ENCODE measurements around the gene ETV2.

ETV2 gene

DNA sequence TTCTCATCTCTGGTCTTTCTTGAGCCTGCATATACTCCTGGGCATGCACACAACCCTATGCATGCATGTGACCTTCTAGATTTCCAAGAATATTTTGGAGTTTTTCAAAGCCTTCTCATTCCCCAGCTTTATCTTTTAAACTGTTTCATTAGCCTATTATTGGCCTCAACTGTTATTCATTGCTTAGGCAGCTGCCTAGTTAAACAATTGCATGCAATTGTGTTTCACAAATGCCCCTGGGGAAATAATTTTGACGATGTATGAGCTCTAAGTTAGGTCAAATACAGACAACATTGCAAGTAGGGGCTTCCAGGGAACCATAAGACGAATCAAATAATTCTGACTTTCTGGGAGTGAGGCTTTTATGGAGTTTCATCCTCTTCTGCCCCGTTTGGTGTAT lies 22.4 kb downstream of the ETV2 start:
- Histone ChIP-seq H3K27ac (replicated peaks) (no peak overlapping the region), H3K27me3 (ENCODE audit: insufficient read depth, poor library complexity, severe bottlenecking) (no peaks in the 10 kb centered on the region), H3K4me3 (replicated peaks; ENCODE audit: insufficient read depth, low read length) (no peak overlapping the region)
- no peak for DNase-seq (ENCODE audit: low read depth in 1 of 2, low spot score in 1 of 2)
- TF ChIP-seq GABPA (IDR thresholded peaks at IDR 0.05; ENCODE audit: low read depth) (no peak), POLR2AphosphoS5 (IDR thresholded peaks at IDR 0.05; ENCODE audit: low read depth) (no peak), SPI1 (IDR thresholded peaks at IDR 0.05; ENCODE audit: borderline replicate concordance, low read depth) (no peak)
- TF ChIP-seq, protein P1, sequence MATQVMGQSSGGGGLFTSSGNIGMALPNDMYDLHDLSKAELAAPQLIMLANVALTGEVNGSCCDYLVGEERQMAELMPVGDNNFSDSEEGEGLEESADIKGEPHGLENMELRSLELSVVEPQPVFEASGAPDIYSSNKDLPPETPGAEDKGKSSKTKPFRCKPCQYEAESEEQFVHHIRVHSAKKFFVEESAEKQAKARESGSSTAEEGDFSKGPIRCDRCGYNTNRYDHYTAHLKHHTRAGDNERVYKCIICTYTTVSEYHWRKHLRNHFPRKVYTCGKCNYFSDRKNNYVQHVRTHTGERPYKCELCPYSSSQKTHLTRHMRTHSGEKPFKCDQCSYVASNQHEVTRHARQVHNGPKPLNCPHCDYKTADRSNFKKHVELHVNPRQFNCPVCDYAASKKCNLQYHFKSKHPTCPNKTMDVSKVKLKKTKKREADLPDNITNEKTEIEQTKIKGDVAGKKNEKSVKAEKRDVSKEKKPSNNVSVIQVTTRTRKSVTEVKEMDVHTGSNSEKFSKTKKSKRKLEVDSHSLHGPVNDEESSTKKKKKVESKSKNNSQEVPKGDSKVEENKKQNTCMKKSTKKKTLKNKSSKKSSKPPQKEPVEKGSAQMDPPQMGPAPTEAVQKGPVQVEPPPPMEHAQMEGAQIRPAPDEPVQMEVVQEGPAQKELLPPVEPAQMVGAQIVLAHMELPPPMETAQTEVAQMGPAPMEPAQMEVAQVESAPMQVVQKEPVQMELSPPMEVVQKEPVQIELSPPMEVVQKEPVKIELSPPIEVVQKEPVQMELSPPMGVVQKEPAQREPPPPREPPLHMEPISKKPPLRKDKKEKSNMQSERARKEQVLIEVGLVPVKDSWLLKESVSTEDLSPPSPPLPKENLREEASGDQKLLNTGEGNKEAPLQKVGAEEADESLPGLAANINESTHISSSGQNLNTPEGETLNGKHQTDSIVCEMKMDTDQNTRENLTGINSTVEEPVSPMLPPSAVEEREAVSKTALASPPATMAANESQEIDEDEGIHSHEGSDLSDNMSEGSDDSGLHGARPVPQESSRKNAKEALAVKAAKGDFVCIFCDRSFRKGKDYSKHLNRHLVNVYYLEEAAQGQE (IDR thresholded peaks at IDR 0.05; ENCODE audit: insufficient replicate concordance, low read depth) = no peak
- TF ChIP-seq, protein P2, sequence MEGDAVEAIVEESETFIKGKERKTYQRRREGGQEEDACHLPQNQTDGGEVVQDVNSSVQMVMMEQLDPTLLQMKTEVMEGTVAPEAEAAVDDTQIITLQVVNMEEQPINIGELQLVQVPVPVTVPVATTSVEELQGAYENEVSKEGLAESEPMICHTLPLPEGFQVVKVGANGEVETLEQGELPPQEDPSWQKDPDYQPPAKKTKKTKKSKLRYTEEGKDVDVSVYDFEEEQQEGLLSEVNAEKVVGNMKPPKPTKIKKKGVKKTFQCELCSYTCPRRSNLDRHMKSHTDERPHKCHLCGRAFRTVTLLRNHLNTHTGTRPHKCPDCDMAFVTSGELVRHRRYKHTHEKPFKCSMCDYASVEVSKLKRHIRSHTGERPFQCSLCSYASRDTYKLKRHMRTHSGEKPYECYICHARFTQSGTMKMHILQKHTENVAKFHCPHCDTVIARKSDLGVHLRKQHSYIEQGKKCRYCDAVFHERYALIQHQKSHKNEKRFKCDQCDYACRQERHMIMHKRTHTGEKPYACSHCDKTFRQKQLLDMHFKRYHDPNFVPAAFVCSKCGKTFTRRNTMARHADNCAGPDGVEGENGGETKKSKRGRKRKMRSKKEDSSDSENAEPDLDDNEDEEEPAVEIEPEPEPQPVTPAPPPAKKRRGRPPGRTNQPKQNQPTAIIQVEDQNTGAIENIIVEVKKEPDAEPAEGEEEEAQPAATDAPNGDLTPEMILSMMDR (IDR thresholded peaks at IDR 0.05; ENCODE audit: insufficient read depth, low read length) = no peak

DNA sequence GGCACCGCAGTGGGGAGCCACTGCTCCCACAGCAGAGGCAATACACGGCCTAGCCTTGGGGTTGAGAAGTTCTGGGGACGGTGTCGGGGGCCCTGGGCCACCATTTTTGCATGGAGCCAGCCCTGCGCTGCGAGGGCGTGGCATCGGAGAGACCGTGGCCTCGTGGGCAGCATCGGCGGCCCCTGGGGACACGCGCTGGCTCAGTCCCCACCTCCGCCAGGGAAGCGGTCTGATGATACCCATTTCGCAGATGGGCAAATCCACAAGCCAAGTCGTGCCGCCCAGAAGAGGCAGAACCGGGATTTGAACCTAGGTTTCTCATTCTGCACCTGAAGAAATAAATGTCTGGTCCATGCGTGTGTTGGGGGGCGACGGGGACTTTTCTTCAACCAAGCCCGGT lies 23.6 kb downstream of the ETV2 start:
- no peak for TF ChIP-seq GABPA (IDR thresholded peaks at IDR 0.05; ENCODE audit: low read depth)
- no peak for TF ChIP-seq SPI1 (IDR thresholded peaks at IDR 0.05; ENCODE audit: borderline replicate concordance, low read depth)
- TF ChIP-seq, protein P1 (IDR thresholded peaks at IDR 0.05; ENCODE audit: insufficient replicate concordance, low read depth) = no peak
- TF ChIP-seq, protein P2 (IDR thresholded peaks at IDR 0.05; ENCODE audit: insufficient read depth, low read length) = no peak
- no peak for TF ChIP-seq POLR2AphosphoS5 (IDR thresholded peaks at IDR 0.05; ENCODE audit: low read depth)
- no peak overlapping the region for H3K27ac ChIP-seq (replicated peaks)
- DNase-seq (ENCODE audit: low read depth in 1 of 2, low spot score in 1 of 2) = no peak
- peaks cover 3% of the 10 kb centered on the region for H3K27me3 ChIP-seq (ENCODE audit: insufficient read depth, poor library complexity, severe bottlenecking)
- no peak overlapping the region for H3K4me3 ChIP-seq (replicated peaks; ENCODE audit: insufficient read depth, low read length)

DNA sequence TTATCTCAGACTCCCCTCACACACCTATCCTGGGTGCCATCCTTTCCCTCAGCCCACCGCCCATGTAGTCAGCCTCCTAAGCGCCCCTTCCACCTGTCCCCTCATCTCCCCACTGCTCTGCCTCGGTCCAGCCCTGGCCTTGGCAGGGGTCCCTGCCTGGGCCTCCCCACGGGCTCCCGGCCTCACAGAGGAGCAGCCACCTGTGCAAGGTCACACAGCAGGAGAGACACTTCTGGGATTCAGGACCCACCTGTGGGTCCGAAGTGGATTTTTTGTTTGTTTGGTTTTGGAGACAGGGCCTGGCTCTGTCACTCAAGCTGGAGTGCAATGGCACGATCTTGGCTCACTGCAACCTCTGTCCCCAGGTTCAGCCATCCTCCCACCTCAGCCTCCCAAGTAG lies 24.1 kb downstream of the ETV2 start:
- Histone ChIP-seq H3K4me3 (replicated peaks; ENCODE audit: insufficient read depth, low read length) (no peak overlapping the region), H3K27me3 (ENCODE audit: insufficient read depth, poor library complexity, severe bottlenecking) (peaks cover 3% of the 10 kb centered on the region), H3K27ac (replicated peaks) (no peak overlapping the region)
- DNase-seq (ENCODE audit: low read depth in 1 of 2, low spot score in 1 of 2) = no peak
- TF ChIP-seq GABPA (IDR thresholded peaks at IDR 0.05; ENCODE audit: low read depth) (no peak), POLR2AphosphoS5 (IDR thresholded peaks at IDR 0.05; ENCODE audit: low read depth) (no peak), SPI1 (IDR thresholded peaks at IDR 0.05; ENCODE audit: borderline replicate concordance, low read depth) (no peak)
- TF ChIP-seq, protein P1 (IDR thresholded peaks at IDR 0.05; ENCODE audit: insufficient replicate concordance, low read depth) = no peak
- TF ChIP-seq, protein P2 (IDR thresholded peaks at IDR 0.05; ENCODE audit: insufficient read depth, low read length) = no peak
